ENCODE results near the gene CDC5L. TPM values are rescaled to one million over a fixed set of nuclear protein-coding genes. Genes with fewer than 3 reads are reported as not detected.

Gene CDC5L
- total and polyA plus RNA-seq, 2 experiments from 2014 or later: 27.0 to 32.5 TPM

- no peaks in the 10 kb centered on the region for H3K9me2 ChIP-seq (ENCODE audit: insufficient read depth)
- peaks cover 21% of the 10 kb centered on the region for H3K79me2 ChIP-seq (replicated peaks; ENCODE audit: insufficient read depth)
- no peaks in the 10 kb centered on the region for H3K27me3 ChIP-seq (ENCODE audit: insufficient read depth)
- H3K27ac Mint-ChIP-seq: no peak overlapping the region
- no peaks in the 10 kb centered on the region for H3K27me3 Mint-ChIP-seq (ENCODE audit: insufficient read depth, low read depth, poor library complexity)
- H3F3A ChIP-seq (replicated peaks; ENCODE audit: low read depth): no peaks in the 10 kb centered on the region
- H4K20me1 ChIP-seq (replicated peaks; ENCODE audit: insufficient read depth): peaks cover 10% of the 10 kb centered on the region; the same call in 1 of the 2 replicates
- no peaks in the 10 kb centered on the region for H3K4me1 ChIP-seq (ENCODE audit: insufficient read depth)
- no peak overlapping the region for H3K27ac ChIP-seq (ENCODE audit: low read depth)
- DNase-seq (ENCODE audit: low spot score) (no peak), ATAC-seq (no peak)
- peaks cover 77% of the 10 kb centered on the region for H3K36me3 Mint-ChIP-seq (ENCODE audit: low read depth)
- H3K4me3 ChIP-seq: no peak overlapping the region
- H3K36me3 ChIP-seq (ENCODE audit: insufficient read depth): peaks cover 50% of the 10 kb centered on the region
- H3K4me1 Mint-ChIP-seq: no peaks in the 10 kb centered on the region
- no peak overlapping the region for H2AFZ ChIP-seq
- no peak overlapping the region for H3K4me2 ChIP-seq
- H3K9me3 Mint-ChIP-seq: no peaks in the 10 kb centered on the region
- no peak for TF ChIP-seq STAT1 (IDR thresholded peaks at IDR 0.05; ENCODE audit: unreplicated experiment)
- TF ChIP-seq ETS1 (IDR thresholded peaks at IDR 0.05): no peak
- H3K4me3 Mint-ChIP-seq: no peak overlapping the region
Measured at GRCh38 chr6:44404715-44405099, 17.2 kb downstream of the CDC5L start.

- H3K79me2 ChIP-seq (replicated peaks; ENCODE audit: insufficient read depth): peaks cover 22% of the 10 kb centered on the region
- ATAC-seq (no peak), DNase-seq (ENCODE audit: low spot score) (no peak)
- peaks cover 74% of the 10 kb centered on the region for H3K36me3 Mint-ChIP-seq (ENCODE audit: low read depth)
- H3K9me3 Mint-ChIP-seq: no peaks in the 10 kb centered on the region
- H3K4me1 ChIP-seq (ENCODE audit: insufficient read depth): no peaks in the 10 kb centered on the region
- H3F3A ChIP-seq (replicated peaks; ENCODE audit: low read depth): no peaks in the 10 kb centered on the region
- no peak overlapping the region for H3K4me2 ChIP-seq
- no peak overlapping the region for H3K4me3 ChIP-seq
- H3K27me3 Mint-ChIP-seq (ENCODE audit: insufficient read depth, low read depth, poor library complexity): no peaks in the 10 kb centered on the region
- TF ChIP-seq, protein P1, sequence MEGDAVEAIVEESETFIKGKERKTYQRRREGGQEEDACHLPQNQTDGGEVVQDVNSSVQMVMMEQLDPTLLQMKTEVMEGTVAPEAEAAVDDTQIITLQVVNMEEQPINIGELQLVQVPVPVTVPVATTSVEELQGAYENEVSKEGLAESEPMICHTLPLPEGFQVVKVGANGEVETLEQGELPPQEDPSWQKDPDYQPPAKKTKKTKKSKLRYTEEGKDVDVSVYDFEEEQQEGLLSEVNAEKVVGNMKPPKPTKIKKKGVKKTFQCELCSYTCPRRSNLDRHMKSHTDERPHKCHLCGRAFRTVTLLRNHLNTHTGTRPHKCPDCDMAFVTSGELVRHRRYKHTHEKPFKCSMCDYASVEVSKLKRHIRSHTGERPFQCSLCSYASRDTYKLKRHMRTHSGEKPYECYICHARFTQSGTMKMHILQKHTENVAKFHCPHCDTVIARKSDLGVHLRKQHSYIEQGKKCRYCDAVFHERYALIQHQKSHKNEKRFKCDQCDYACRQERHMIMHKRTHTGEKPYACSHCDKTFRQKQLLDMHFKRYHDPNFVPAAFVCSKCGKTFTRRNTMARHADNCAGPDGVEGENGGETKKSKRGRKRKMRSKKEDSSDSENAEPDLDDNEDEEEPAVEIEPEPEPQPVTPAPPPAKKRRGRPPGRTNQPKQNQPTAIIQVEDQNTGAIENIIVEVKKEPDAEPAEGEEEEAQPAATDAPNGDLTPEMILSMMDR (conservative IDR thresholded peaks at IDR 0.05; ENCODE audit: low read depth in 2 of 2): no peak
- TF ChIP-seq POLR2AphosphoS5 (IDR thresholded peaks at IDR 0.05; ENCODE audit: low read depth): no peak
- no peak for TF ChIP-seq CREB1 (CRISPR knock-in tag; IDR thresholded peaks at IDR 0.05; ENCODE audit: low read depth)
- TF ChIP-seq, protein P2, sequence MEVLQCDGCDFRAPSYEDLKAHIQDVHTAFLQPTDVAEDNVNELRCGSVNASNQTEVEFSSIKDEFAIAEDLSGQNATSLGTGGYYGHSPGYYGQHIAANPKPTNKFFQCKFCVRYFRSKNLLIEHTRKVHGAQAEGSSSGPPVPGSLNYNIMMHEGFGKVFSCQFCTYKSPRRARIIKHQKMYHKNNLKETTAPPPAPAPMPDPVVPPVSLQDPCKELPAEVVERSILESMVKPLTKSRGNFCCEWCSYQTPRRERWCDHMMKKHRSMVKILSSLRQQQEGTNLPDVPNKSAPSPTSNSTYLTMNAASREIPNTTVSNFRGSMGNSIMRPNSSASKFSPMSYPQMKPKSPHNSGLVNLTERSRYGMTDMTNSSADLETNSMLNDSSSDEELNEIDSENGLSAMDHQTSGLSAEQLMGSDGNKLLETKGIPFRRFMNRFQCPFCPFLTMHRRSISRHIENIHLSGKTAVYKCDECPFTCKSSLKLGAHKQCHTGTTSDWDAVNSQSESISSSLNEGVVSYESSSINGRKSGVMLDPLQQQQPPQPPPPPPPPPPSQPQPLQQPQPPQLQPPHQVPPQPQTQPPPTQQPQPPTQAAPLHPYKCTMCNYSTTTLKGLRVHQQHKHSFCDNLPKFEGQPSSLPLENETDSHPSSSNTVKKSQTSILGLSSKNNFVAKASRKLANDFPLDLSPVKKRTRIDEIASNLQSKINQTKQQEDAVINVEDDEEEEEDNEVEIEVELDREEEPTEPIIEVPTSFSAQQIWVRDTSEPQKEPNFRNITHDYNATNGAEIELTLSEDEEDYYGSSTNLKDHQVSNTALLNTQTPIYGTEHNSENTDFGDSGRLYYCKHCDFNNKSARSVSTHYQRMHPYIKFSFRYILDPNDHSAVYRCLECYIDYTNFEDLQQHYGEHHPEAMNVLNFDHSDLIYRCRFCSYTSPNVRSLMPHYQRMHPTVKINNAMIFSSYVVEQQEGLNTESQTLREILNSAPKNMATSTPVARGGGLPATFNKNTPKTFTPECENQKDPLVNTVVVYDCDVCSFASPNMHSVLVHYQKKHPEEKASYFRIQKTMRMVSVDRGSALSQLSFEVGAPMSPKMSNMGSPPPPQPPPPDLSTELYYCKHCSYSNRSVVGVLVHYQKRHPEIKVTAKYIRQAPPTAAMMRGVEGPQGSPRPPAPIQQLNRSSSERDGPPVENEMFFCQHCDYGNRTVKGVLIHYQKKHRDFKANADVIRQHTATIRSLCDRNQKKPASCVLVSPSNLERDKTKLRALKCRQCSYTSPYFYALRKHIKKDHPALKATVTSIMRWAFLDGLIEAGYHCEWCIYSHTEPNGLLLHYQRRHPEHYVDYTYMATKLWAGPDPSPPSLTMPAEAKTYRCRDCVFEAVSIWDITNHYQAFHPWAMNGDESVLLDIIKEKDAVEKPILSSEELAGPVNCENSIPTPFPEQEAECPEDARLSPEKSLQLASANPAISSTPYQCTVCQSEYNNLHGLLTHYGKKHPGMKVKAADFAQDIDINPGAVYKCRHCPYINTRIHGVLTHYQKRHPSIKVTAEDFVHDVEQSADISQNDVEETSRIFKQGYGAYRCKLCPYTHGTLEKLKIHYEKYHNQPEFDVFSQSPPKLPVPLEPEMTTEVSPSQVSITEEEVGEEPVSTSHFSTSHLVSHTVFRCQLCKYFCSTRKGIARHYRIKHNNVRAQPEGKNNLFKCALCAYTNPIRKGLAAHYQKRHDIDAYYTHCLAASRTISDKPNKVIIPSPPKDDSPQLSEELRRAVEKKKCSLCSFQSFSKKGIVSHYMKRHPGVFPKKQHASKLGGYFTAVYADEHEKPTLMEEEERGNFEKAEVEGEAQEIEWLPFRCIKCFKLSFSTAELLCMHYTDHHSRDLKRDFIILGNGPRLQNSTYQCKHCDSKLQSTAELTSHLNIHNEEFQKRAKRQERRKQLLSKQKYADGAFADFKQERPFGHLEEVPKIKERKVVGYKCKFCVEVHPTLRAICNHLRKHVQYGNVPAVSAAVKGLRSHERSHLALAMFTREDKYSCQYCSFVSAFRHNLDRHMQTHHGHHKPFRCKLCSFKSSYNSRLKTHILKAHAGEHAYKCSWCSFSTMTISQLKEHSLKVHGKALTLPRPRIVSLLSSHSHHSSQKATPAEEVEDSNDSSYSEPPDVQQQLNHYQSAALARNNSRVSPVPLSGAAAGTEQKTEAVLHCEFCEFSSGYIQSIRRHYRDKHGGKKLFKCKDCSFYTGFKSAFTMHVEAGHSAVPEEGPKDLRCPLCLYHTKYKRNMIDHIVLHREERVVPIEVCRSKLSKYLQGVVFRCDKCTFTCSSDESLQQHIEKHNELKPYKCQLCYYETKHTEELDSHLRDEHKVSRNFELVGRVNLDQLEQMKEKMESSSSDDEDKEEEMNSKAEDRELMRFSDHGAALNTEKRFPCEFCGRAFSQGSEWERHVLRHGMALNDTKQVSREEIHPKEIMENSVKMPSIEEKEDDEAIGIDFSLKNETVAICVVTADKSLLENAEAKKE (CRISPR knock-in tag; IDR thresholded peaks at IDR 0.05): no peak
- no peak for TF ChIP-seq EZH2phosphoT487 (IDR thresholded peaks at IDR 0.05; ENCODE audit: unreplicated experiment)
- H3K36me3 ChIP-seq (ENCODE audit: insufficient read depth): peaks cover 53% of the 10 kb centered on the region
- H3K27ac Mint-ChIP-seq: no peak overlapping the region
- H2AFZ ChIP-seq: no peak overlapping the region
- H3K4me3 Mint-ChIP-seq: no peak overlapping the region
- no peaks in the 10 kb centered on the region for H3K9me2 ChIP-seq (ENCODE audit: insufficient read depth)
- H3K27ac ChIP-seq (ENCODE audit: low read depth): no peak overlapping the region
- H3K4me1 Mint-ChIP-seq: no peaks in the 10 kb centered on the region
- H3K27me3 ChIP-seq (ENCODE audit: insufficient read depth): no peaks in the 10 kb centered on the region
- peaks cover 13% of the 10 kb centered on the region; the same call in 1 of the 2 replicates for H4K20me1 ChIP-seq (replicated peaks; ENCODE audit: insufficient read depth)
Measured at GRCh38 chr6:44407951-44408670, 20.6 kb downstream of the CDC5L start.

Measured in GM23338 (cell line).